Prostate gland (tissue), 2 donors: ENCODE measurements around the gene STX16.

ENCODE experiments used
- POLR2A ChIP-seq: fragments of 450-650 bp; IDR thresholded peaks from one replicate; pipeline ENCODE4 v1.6.1; 2016; ENCODE audit warnings: antibody characterized with exemption, mild to moderate bottlenecking
- POLR2AphosphoS5 ChIP-seq: sonication (generic); formaldehyde crosslinking; IDR thresholded peaks from one replicate; pipeline ENCODE4 v1.6.1; 2017; ENCODE audit warnings: antibody characterized with exemption
- TF ChIP-seq, protein P1 (sequence below), 4 experiments: fragments of 200-600 bp in 2 of 4; fragments of 450-650 bp in 2 of 4; sonication (generic) in 2 of 4; IDR thresholded peaks; 1 replicate in 3 of 4; 2 replicates in 1 of 4; pipeline ENCODE4 v1.5.1; 2016 to 2019; ENCODE audit warnings: antibody characterized with exemption in 4 of 4, mild to moderate bottlenecking in 2 of 4, moderate library complexity in 2 of 4

GRCh38 chr20:58700121-58700821 lies 49.2 kb downstream of the STX16 start:
- TF ChIP-seq, protein P1, sequence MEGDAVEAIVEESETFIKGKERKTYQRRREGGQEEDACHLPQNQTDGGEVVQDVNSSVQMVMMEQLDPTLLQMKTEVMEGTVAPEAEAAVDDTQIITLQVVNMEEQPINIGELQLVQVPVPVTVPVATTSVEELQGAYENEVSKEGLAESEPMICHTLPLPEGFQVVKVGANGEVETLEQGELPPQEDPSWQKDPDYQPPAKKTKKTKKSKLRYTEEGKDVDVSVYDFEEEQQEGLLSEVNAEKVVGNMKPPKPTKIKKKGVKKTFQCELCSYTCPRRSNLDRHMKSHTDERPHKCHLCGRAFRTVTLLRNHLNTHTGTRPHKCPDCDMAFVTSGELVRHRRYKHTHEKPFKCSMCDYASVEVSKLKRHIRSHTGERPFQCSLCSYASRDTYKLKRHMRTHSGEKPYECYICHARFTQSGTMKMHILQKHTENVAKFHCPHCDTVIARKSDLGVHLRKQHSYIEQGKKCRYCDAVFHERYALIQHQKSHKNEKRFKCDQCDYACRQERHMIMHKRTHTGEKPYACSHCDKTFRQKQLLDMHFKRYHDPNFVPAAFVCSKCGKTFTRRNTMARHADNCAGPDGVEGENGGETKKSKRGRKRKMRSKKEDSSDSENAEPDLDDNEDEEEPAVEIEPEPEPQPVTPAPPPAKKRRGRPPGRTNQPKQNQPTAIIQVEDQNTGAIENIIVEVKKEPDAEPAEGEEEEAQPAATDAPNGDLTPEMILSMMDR (IDR thresholded peaks at IDR 0.05) = no peak
- TF ChIP-seq POLR2A (no peak), POLR2AphosphoS5 (no peak)
